Muscle of leg (tissue), 11 donors: ENCODE results near the gene CH25H. TPM values are rescaled to one million over a fixed set of nuclear protein-coding genes. Genes with fewer than 3 reads are reported as not detected.
"Not testable (repeated sequence)": the region's sequence is repeated elsewhere in the genome, so short reads cannot be mapped to it uniquely, and the experiment has no call there.

Experiments used
- DNase-seq: peaks from one replicate; pipeline ENCODE4 v3.0.0; 2013
- H3K27ac ChIP-seq: one replicate; pipeline ENCODE4 v1.5.1; 2013; ENCODE audit warnings: mild to moderate bottlenecking, low read length, control low read depth
- H3K27me3 ChIP-seq: one replicate; pipeline ENCODE4 v1.6.1; 2013; ENCODE audit warnings: low read length; ENCODE audit not compliant: control insufficient read depth, insufficient read depth
- H3K36me3 ChIP-seq: one replicate; pipeline ENCODE4 v1.6.1; 2013; ENCODE audit warnings: low read length; ENCODE audit not compliant: control insufficient read depth, insufficient read depth
- H3K4me1 ChIP-seq: one replicate; pipeline ENCODE4 v1.6.1; 2013; ENCODE audit warnings: low read length; ENCODE audit not compliant: control insufficient read depth, insufficient read depth
- H3K4me3 ChIP-seq: one replicate; pipeline ENCODE4 v1.5.1; 2013; ENCODE audit warnings: low read length, control low read depth
- H3K9me3 ChIP-seq: replicated peaks from 2 replicates; pipeline ENCODE4 v1.6.1; 2013; ENCODE audit warnings: low read depth, low read length; ENCODE audit not compliant: control insufficient read depth
- WGBS: methylation state at CpG from one replicate; pipeline ENCODE4 v1.1.5; 2013; ENCODE audit warnings: missing lambda C conversion rate; ENCODE audit not compliant: insufficient coverage; 5-methylcytosine and 5-hydroxymethylcytosine counted together
- polyA plus RNA-seq, 8 donors: library from polyadenylated mRNA; unstranded; fragments of 120-200 nt; gene quantifications; one replicate each; pipeline versions ENCODE4 v1.2.1 to v1.2.3, GENCODE V29; 2013; ENCODE audit warnings: inconsistent platforms in 1 of 8, low replicate concordance in 1 of 8; ENCODE audit not compliant: insufficient read length in 8 of 8, insufficient read depth in 1 of 8
- total RNA-seq: library from RNA; stranded (reverse); fragments of 120-200 nt; gene quantifications from one replicate; pipeline ENCODE4 v1.2.4, GENCODE V29; 2013

Gene CH25H
- total and polyA plus RNA-seq, 9 donors, result 0.22 to 2.8 (median 0.39) TPM

GRCh38 chr10:89173075-89173474 is 34.0 kb downstream of the CH25H start:
- DNase-seq, result no peak
- H3K9me3 ChIP-seq, result no peaks in the 10 kb centered on the region
- H3K36me3 ChIP-seq, result no peaks in the 10 kb centered on the region
- no peaks in the 10 kb centered on the region for H3K27me3 ChIP-seq
- no peak overlapping the region for H3K4me3 ChIP-seq
- H3K4me1 ChIP-seq, result no peaks in the 10 kb centered on the region
- no peak overlapping the region for H3K27ac ChIP-seq

GRCh38 chr10:89171996-89172395 is 35.1 kb downstream of the CH25H start:
- 67% methylated on average over 1 of the region's 4 CpGs for WGBS
- DNase-seq, result no peak
- Histone ChIP-seq H3K27me3 (no peaks in the 10 kb centered on the region), H3K4me3 (no peak overlapping the region), H3K9me3 (no peaks in the 10 kb centered on the region), H3K36me3 (no peaks in the 10 kb centered on the region), H3K27ac (no peak overlapping the region), H3K4me1 (no peaks in the 10 kb centered on the region)

DNA sequence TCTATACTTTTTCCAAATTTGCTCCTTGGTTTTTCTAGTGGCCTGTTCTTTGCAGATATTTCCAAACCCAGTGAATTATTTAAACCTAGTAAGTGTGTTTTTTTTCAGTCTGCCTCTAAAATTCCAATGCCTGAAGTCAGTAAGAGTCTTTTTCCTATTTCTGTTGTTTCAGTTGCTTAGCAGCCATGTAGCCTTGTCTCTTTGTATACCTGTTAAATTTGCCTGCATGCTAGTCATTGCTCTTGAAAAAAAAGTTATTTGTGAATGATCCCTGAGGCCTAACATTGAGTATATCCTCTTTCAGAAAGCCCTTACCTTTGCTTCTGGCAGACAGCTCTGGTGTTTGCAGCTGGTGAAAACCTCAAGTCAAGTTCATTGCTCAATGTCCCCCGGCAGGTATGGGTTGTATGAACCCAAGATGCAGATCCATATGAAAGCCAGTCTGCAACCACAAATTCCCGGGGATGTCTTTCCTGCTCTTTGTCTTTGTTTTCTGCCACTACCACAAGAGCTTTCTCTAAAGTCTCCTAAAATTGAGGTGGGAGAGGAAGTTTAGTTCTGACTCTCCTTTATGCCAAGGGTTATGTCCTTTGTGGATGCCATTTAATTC is 35.7 kb downstream of the CH25H start:
- no peaks in the 10 kb centered on the region for H3K4me1 ChIP-seq
- 100% methylated on average over 1 of the region's 2 CpGs for WGBS
- H3K27ac ChIP-seq, result no peak overlapping the region

GRCh38 chr10:89168354-89168900 is 38.7 kb downstream of the CH25H start:
- WGBS, result 93% methylated on average over 6 of the region's 9 CpGs
- H3K27ac ChIP-seq, H3K4me3 ChIP-seq: not testable (repeated sequence)

More for the DNA sequence above, 35.7 kb downstream of the CH25H start:
- H3K9me3 ChIP-seq, result no peaks in the 10 kb centered on the region
- H3K4me3 ChIP-seq, result no peak overlapping the region
- DNase-seq, result no peak
- H3K27me3 ChIP-seq, result no peaks in the 10 kb centered on the region
- H3K36me3 ChIP-seq, result no peaks in the 10 kb centered on the region

DNA sequence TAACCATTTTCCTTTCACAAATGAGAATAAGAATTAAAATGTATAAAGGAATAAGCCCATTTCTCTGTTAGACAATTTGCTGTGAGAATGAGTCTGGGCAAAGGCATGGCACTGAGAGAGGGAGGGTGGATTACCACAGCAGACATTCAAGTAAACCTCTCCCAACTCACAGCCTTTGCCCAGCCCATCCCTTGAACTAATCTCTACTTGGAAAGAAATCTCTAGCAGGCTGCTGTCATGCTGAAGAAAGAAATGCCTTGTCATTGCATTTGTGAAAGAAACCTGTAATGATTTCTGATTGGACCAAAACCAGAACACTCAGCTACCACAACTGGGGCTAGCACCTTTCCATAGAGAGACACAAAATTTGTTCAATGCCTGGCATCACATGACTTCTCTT is 39.2 kb downstream of the CH25H start:
- no peaks in the 10 kb centered on the region for H3K27me3 ChIP-seq
- no peaks in the 10 kb centered on the region for H3K36me3 ChIP-seq
- H3K4me1 ChIP-seq, result no peaks in the 10 kb centered on the region
- no peak overlapping the region for H3K27ac ChIP-seq
- DNase-seq, result no peak
- no peaks in the 10 kb centered on the region for H3K9me3 ChIP-seq
- no peak overlapping the region for H3K4me3 ChIP-seq

More at GRCh38 chr10:89168354-89168900, 38.7 kb downstream of the CH25H start:
- H3K27me3 ChIP-seq, DNase-seq, H3K4me1 ChIP-seq, H3K36me3 ChIP-seq, H3K9me3 ChIP-seq: not testable (repeated sequence)

DNA sequence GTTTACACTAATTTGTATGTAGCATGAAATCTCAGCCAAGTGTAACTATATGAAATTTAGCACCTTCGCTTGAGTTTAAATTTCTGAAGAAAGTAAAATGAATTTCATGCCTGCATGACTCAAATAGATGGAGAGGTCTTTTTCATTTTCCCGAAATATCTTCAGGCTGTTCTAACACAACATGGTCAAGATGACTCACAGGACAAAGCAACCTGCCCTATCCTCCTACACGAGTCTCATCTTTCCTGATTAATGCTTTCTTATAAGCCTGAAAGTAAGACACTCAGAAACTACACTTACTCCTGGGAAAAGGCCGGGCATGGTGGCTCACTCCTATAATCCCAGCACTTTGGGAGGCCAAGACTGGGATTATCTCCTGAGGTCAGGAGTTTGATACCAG is 41.2 kb downstream of the CH25H start:
- 83% methylated on average over 2 of the region's 4 CpGs for WGBS
- H3K27ac ChIP-seq, result no peak overlapping the region
- H3K4me1 ChIP-seq, result no peaks in the 10 kb centered on the region
- H3K27me3 ChIP-seq, result no peaks in the 10 kb centered on the region
- H3K9me3 ChIP-seq, result no peaks in the 10 kb centered on the region
- DNase-seq, result no peak
- no peaks in the 10 kb centered on the region for H3K36me3 ChIP-seq
- no peak overlapping the region for H3K4me3 ChIP-seq

DNA sequence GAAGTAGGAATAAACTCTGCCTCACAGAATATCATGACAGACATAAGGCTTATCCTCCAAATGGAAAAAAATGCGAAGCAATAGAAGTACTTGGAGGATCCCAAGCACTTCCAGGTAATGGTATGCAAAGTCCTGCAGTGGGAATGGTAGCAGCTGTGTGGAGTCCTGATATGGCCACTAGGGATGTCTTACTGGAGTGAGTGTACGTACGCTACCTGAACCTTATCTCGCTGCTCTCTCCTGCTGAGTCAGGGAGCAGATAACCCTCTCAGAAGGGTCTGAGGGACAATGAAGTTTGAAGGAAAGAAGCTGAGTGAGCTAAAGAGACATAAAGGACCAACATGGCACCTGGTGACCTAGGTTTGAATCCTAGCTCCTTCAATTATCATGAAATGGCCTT is 42.2 kb downstream of the CH25H start:
- Histone ChIP-seq H3K9me3 (no peaks in the 10 kb centered on the region), H3K27me3 (no peaks in the 10 kb centered on the region), H3K36me3 (no peaks in the 10 kb centered on the region), H3K4me1 (no peaks in the 10 kb centered on the region), H3K27ac (no peak overlapping the region), H3K4me3 (no peak overlapping the region)
- no peak for DNase-seq
- whole genome bisulfite sequencing, result 94% methylated on average over 3 of the region's 4 CpGs

- H3K9me3 ChIP-seq, result no peaks in the 10 kb centered on the region
- no CpG with 5 or more reads among the region's 3 CpGs for WGBS
- H3K4me1 ChIP-seq, result no peaks in the 10 kb centered on the region
- H3K27ac ChIP-seq, result peak overlapping the region; percentile 60
- no peak overlapping the region for H3K4me3 ChIP-seq
- H3K36me3 ChIP-seq, result no peaks in the 10 kb centered on the region
- DNase-seq, result peak; percentile 37
- no peaks in the 10 kb centered on the region for H3K27me3 ChIP-seq
These were observed 43.0 kb downstream of the CH25H start for GRCh38 chr10:89164080-89164479.

DNA sequence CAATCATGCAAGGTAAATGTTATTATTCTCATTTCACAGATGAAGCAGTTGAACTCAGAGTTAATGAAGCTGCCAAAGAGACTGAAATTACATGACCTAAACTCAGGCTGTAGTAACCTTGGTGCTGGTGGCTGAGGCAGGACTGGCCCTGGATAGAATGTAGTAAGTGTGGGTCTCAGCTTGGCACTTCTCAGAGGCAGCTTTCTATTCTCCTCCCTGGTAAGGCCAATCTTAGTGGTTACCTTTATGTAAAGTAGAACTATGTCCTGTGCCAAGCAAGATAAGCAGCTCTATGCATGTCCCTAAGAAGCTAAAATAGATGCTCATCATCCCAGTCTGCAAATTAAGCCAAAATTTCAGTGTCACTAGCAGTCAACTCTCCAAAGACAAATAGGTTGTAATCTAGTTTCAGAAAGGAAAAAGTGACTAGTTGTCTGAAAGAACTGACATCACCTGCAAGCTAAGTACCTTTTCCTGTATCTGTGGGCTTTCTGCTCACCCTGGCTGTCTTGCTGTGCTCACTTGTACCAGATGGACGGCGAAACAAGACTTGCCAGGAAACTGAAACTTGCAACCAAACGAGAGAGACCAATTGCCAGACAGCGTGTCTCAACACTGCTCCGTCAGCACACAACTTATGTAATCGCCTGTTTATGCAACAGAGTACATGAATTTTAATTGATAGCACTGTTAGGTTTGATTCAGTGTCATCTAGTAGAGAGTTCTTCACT is 43.7 kb downstream of the CH25H start:
- H3K4me3 ChIP-seq, result no peak overlapping the region
- no peaks in the 10 kb centered on the region for H3K4me1 ChIP-seq
- 65% methylated on average over 2 of the region's 6 CpGs for WGBS
- H3K9me3 ChIP-seq, result no peaks in the 10 kb centered on the region
- no peaks in the 10 kb centered on the region for H3K36me3 ChIP-seq
- no peaks in the 10 kb centered on the region for H3K27me3 ChIP-seq
- peak; percentile 57 for DNase-seq
- H3K27ac ChIP-seq, result peak overlapping the region; percentile 60

DNA sequence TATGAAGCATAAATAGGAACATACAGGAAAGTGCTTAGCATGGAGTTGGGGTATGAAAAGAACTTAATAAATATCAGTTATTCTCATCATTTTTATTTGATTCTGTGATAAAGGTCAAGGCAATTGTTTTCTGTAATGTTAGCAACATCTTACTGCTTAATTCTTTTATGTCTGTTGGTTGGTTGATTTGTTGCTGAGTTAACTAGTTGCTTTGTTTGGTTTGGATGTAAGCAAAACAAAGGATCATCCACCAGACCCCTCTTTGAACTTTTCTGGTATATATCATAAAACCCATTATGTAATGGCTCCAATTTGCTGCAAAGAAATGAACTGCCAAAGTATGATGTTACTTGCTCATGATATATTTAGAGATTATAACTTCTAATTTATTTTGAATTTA is 44.5 kb downstream of the CH25H start:
- no peaks in the 10 kb centered on the region for H3K9me3 ChIP-seq
- H3K4me1 ChIP-seq, result no peaks in the 10 kb centered on the region
- H3K4me3 ChIP-seq, result no peak overlapping the region
- no peaks in the 10 kb centered on the region for H3K36me3 ChIP-seq
- no peak overlapping the region for H3K27ac ChIP-seq
- no peak for DNase-seq
- H3K27me3 ChIP-seq, result no peaks in the 10 kb centered on the region
